Measurements from ENCODE around the gene WNT5A.
"Not testable (repeated sequence)": the region's sequence is repeated elsewhere in the genome, so short reads cannot be mapped to it uniquely, and the experiment has no call there.

The WNT5A gene

GRCh38 chr3:55505776-55506175 lies 18.7 kb upstream of the WNT5A start:
- no peak for DNase-seq (ENCODE audit: low read depth)

GRCh38 chr3:55505102-55505501 lies 18.0 kb upstream of the WNT5A start:
- not testable (repeated sequence) for DNase-seq (ENCODE audit: low read depth)

- no peak for DNase-seq (ENCODE audit: low read depth)
These were observed 14.8 kb upstream of the WNT5A start for GRCh38 chr3:55501905-55502304.

- no peak for DNase-seq (ENCODE audit: low read depth)
These were observed 13.6 kb upstream of the WNT5A start for GRCh38 chr3:55500555-55501330.

- no peak for DNase-seq (ENCODE audit: low read depth)
These were observed 11.4 kb upstream of the WNT5A start for GRCh38 chr3:55498520-55498919.

- no peak for DNase-seq (ENCODE audit: low read depth)
These were observed 10.1 kb upstream of the WNT5A start for GRCh38 chr3:55497250-55497649.

- no peak for DNase-seq (ENCODE audit: low read depth)
These were observed 7.9 kb upstream of the WNT5A start for GRCh38 chr3:55494976-55495375.

GRCh38 chr3:55492976-55493375 lies 5.9 kb upstream of the WNT5A start:
- no peak for DNase-seq (ENCODE audit: low read depth)

- DNase-seq (ENCODE audit: low read depth): no peak
These were observed 4.2 kb upstream of the WNT5A start for GRCh38 chr3:55491296-55491816.

- DNase-seq (ENCODE audit: low read depth): no peak
These were observed 3.3 kb upstream of the WNT5A start for GRCh38 chr3:55490276-55490913.

- no peak for DNase-seq (ENCODE audit: low read depth)
These were observed 2.7 kb upstream of the WNT5A start for GRCh38 chr3:55489798-55490132.

- DNase-seq (ENCODE audit: low read depth): no peak
These were observed 1.4 kb upstream of the WNT5A start for GRCh38 chr3:55488398-55489055.

GRCh38 chr3:55487381-55488241 lies 505 bp upstream of the WNT5A start:
- no peak for DNase-seq (ENCODE audit: low read depth)

- no peak for DNase-seq (ENCODE audit: low read depth)
These were observed 827 bp downstream of the WNT5A start for GRCh38 chr3:55486101-55486856.

GRCh38 chr3:55484801-55485791 lies 2.0 kb downstream of the WNT5A start:
- peak; percentile 12 for DNase-seq (ENCODE audit: low read depth)

GRCh38 chr3:55484191-55484689 lies 2.9 kb downstream of the WNT5A start:
- DNase-seq (ENCODE audit: low read depth): no peak

GRCh38 chr3:55483196-55484095 lies 3.7 kb downstream of the WNT5A start:
- DNase-seq (ENCODE audit: low read depth): no peak

- no peak for DNase-seq (ENCODE audit: low read depth)
These were observed 4.5 kb downstream of the WNT5A start for GRCh38 chr3:55482496-55483195.
